GM19351 (cell line): Measurements from ENCODE around the gene ADSL.
"Not testable (repeated sequence)": the region's sequence is repeated elsewhere in the genome, so short reads cannot be mapped to it uniquely, and the experiment has no call there.

Source experiments
- ATAC-seq: cut with Tn5 transposase; IDR thresholded peaks from one replicate; pipeline ENCODE4 v1.9.1; 2021; ENCODE audit warnings: mild to moderate bottlenecking, moderate library complexity; ENCODE audit not compliant: unreplicated experiment

The ADSL gene

GRCh38 chr22:40366068-40366467 is 19.8 kb downstream of the ADSL start:
- no peak for ATAC-seq

- ATAC-seq: no peak
Observed at GRCh38 chr22:40367342-40367741, 21.0 kb downstream of the ADSL start.

DNA sequence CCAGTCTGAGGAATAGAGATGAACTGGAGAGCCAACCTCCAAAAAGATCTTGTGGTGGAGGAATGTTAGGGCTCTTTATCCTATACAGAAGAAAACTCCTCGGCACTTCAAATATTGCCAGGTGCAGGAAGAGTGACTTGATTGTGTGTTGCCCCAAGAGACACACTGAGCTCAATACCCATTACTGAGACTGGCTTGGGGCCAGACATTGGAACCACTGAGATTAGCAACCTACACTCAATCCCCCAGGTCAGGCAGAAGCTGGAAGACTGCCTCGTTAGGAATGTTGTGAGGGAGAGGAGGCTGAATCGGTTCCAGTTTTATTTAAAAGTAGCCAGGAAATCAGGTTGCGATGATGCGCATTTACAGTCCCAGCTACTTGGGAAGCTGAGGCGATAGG is 21.7 kb downstream of the ADSL start:
- ATAC-seq: no peak

- no peak for ATAC-seq
Observed at GRCh38 chr22:40368836-40369235, 22.5 kb downstream of the ADSL start.

GRCh38 chr22:40374567-40374966 is 28.3 kb downstream of the ADSL start:
- no peak for ATAC-seq

- no peak for ATAC-seq
Observed at GRCh38 chr22:40376149-40376548, 29.8 kb downstream of the ADSL start.

DNA sequence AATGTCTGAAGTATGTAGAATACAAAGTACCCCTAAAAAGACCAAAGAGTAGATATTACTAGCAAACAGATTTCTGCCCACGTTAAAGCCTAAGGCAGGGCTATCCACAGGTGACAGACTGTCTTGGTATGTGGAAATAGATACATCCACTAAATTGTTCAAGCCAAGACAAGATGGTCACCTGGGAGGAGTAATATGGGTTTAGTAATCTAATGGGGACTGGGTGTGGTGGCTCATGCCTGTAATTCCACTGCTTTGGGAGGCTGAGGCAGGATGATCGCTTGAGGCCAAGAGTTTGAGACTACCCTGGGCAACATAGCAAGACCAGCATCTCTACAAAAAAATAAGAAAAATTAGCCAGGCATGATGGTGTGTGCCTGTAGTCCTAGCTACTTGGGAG is 31.6 kb downstream of the ADSL start:
- ATAC-seq: no peak

GRCh38 chr22:40378448-40378847 is 32.1 kb downstream of the ADSL start:
- ATAC-seq: not testable (repeated sequence)

GRCh38 chr22:40381461-40381860 is 35.2 kb downstream of the ADSL start:
- ATAC-seq: no peak

GRCh38 chr22:40383905-40384304 is 37.6 kb downstream of the ADSL start:
- ATAC-seq: no peak

GRCh38 chr22:40385036-40385782 is 38.9 kb downstream of the ADSL start:
- ATAC-seq: no peak

DNA sequence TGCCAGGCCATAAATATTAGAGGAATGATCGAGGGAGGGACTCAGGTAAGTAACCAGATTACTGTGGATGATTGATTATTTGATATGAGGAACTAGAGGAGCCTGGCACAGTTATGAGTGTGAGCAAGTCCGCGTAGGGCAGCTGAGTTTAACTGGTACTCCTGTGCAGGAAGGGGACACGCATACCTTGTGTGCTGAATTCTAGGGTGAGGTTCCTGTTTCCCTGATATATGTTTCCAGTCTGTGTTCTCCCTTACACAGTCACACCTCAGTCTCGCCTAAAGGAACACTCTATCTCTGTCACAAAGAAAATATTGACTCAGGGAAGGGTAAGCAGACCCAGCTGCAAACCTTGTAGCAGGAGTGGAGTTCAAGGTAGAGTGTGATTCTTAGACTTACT is 41.4 kb downstream of the ADSL start:
- no peak for ATAC-seq

DNA sequence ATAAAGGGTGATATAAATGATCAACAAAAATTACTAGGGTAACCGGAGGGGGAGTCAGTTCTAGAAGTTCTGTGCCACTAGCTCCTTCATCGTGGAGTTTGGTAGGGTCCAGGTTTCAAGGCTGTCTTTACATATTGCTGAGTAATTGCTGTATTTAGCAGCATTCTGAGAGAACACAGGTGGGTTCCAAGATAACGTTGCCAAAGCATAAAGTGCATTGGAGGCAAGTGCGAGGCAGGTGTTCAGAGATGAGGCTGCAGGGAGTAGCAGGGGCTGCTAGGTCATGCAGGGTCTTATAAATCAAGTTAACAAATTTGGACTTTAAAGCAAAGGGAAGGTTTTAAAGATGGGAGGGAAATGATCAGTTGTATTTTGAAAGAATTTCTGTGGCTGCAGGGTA is 41.9 kb downstream of the ADSL start:
- ATAC-seq: no peak

DNA sequence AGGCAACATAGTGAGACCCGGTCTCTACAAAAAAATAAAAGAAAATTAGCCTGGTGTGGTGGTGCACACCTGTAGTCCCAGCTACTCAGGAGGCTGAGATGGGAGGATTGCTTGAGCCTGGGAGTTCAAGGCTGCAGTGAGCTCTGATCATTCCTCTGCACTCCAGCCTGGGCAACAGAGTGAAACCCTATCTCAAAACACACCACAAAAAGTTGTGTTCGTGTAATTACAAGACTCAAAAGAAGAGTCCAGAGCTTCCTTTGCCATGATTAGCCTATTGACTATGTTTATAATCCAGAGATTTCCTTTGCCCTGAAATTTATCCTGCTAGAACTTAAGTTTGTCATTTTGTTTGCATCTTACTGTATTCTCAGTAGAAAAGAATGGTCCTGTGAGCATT is 45.1 kb downstream of the ADSL start:
- ATAC-seq: no peak

DNA sequence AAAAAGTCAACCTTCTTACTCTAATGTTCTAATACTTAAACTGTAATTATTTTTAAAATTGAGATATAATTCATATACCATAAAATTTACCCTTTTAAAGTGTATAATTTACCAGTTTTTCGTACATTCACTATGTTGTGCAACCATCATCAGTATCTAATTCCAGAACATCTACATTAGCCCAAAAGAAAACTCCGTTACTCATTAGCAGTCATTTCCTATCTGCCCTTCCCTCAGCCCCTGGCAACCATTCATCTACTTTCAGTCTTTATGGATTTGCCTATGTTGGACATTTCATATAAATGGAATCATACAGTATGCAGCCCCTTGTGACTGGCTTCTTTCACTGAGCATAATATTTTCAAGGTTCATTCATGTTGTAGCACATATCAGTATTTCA is 46.3 kb downstream of the ADSL start:
- ATAC-seq: no peak

- ATAC-seq: no peak
Observed at GRCh38 chr22:40394607-40395006, 48.3 kb downstream of the ADSL start.

GRCh38 chr22:40395607-40396006 is 49.3 kb downstream of the ADSL start:
- ATAC-seq: no peak

DNA sequence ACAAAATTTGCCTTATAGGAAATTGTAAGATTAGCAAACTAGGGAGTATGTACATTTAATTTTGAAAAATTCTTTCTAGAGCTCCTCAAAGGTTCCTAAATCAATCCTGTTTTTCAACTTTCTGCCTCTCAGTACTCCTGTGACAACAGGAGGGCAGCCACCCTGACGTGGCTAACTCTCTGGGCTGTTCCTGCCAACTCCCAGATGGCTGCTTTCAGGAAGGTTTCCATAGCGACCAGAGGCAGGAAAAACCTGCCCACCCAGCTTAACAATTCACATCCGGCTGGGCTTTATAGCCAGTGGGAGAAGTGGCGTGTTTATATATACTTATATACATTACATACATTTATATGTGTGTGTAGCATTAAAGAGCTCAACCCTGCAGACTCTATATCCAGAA is 50.6 kb downstream of the ADSL start:
- ATAC-seq: no peak

DNA sequence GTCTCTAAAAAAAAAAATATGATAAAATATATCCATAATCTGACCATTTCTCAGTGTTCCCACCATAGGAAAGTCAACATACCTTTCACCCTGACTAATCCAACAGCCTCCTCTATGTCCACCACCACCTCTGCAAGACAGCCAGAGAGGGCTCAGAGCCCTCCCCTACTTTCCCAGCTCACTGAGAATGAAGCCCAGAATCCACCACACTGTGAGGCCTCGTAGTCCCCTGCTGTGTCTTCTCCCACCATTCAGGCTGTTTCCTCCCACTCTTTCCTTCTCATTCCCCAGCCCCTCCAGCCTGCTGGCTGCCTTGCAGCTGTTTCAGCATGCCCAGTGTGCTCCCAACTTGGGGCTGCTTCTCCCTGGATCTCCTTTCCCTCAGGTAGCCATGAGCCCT is 51.1 kb downstream of the ADSL start:
- ATAC-seq: no peak

- no peak for ATAC-seq
Observed at GRCh38 chr22:40399621-40400020, 53.3 kb downstream of the ADSL start.

DNA sequence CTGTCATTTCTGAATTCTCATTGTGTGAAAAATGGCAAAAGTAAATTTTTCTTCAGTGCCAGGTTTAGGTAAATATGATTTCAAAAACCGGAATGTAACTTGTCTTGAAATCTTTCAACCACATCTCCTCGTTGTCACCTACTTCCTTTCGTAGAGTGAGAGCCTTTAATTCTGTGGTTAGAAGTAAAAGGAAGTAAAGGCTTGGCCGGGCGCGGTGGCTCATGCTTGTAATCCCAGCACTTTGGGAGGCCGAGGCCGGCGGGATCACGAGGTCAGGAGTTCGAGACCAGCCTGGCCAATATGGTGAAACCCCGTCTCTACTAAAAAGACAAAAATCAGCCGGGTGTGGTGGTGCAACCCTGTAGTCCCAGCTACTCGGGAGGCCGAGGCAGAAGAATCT is 53.9 kb downstream of the ADSL start:
- no peak for ATAC-seq

GRCh38 chr22:40401532-40401931 is 55.2 kb downstream of the ADSL start:
- ATAC-seq: no peak

- ATAC-seq: no peak
Observed at GRCh38 chr22:40401981-40402406, 55.7 kb downstream of the ADSL start.
